Loucy (cell line): Measurements from ENCODE around the gene MAML3.

ENCODE experiments used
- H2AFZ ChIP-seq: fragments of 200-600 bp; sonication (generic); 2 replicates; pipeline ENCODE4 v1.6.0; 2016; ENCODE audit warnings: antibody characterized with exemption, mild to moderate bottlenecking, low read length, moderate library complexity
- H3F3A ChIP-seq: fragments of 200-600 bp; 2 replicates; pipeline ENCODE4 v1.6.0; 2016; ENCODE audit warnings: antibody characterized with exemption, low read depth, mild to moderate bottlenecking
- H3K27me3 ChIP-seq: fragments of 200-600 bp; sonication (generic); 2 replicates; pipeline ENCODE4 v1.6.1; 2014; ENCODE audit warnings: low read length, mild to moderate bottlenecking; ENCODE audit not compliant: insufficient read depth, poor library complexity, severe bottlenecking
- H3K36me3 ChIP-seq: fragments of 200-600 bp; sonication (generic); 2 replicates; pipeline ENCODE4 v1.6.1; 2016; ENCODE audit warnings: low read length; ENCODE audit not compliant: insufficient read depth
- H3K4me1 ChIP-seq: fragments of 200-600 bp; sonication (generic); 2 replicates; pipeline ENCODE4 v1.5.1; 2014; ENCODE audit warnings: low read length, mild to moderate bottlenecking; ENCODE audit not compliant: insufficient read depth, poor library complexity, severe bottlenecking
- H3K4me2 ChIP-seq: fragments of 200-600 bp; sonication (generic); 2 replicates; pipeline ENCODE4 v1.6.0; 2014; ENCODE audit warnings: antibody characterized with exemption, low read length, low read depth, mild to moderate bottlenecking; ENCODE audit not compliant: poor library complexity, severe bottlenecking
- H3K4me3 ChIP-seq: fragments of 200-600 bp; sonication (generic); 2 replicates; pipeline ENCODE4 v1.5.1; 2014; ENCODE audit warnings: low read length, mild to moderate bottlenecking, mixed read lengths; ENCODE audit not compliant: poor library complexity, severe bottlenecking
- H3K79me2 ChIP-seq: fragments of 200-600 bp; sonication (generic); 2 replicates; pipeline ENCODE4 v1.6.1; 2014; ENCODE audit warnings: low read length; ENCODE audit not compliant: insufficient read depth
- H3K9ac ChIP-seq: fragments of 200-600 bp; sonication (generic); 2 replicates; pipeline ENCODE4 v1.6.0; 2014; ENCODE audit warnings: mild to moderate bottlenecking, low read depth, low read length, moderate library complexity; ENCODE audit not compliant: poor library complexity, severe bottlenecking
- H3K9me2 ChIP-seq: fragments of 200-600 bp; sonication (generic); replicated peaks from 2 replicates; pipeline ENCODE4 v1.6.1; 2016; ENCODE audit warnings: low read depth, low read length, mixed read lengths
- H3K9me3 ChIP-seq: fragments of 200-600 bp; sonication (generic); 2 replicates; pipeline ENCODE4 v1.6.1; 2014; ENCODE audit warnings: mild to moderate bottlenecking, antibody characterized with exemption, low read length, low read depth; ENCODE audit not compliant: insufficient read depth
- H4K20me1 ChIP-seq: fragments of 200-600 bp; sonication (generic); 2 replicates; pipeline ENCODE4 v1.6.0; 2014; ENCODE audit warnings: antibody characterized with exemption, low read length, mild to moderate bottlenecking; ENCODE audit not compliant: insufficient read depth, poor library complexity, severe bottlenecking
- CTCF ChIP-seq: fragments of 200-600 bp; sonication (generic); conservative IDR thresholded peaks from 2 replicates; pipeline ENCODE4 v1.5.1; 2014; ENCODE audit warnings: mild to moderate bottlenecking, antibody characterized with exemption, low read length
- EZH2phosphoT487 ChIP-seq: fragments of 200-600 bp; IDR thresholded peaks from 2 replicates; pipeline ENCODE4 v1.6.1; 2018; ENCODE audit warnings: antibody characterized with exemption, mild to moderate bottlenecking, moderate library complexity, borderline replicate concordance

MAML3 gene

GRCh38 chr4:139838811-139839210, 315.2 kb downstream of the MAML3 start:
- H3K9me2 ChIP-seq = no peaks in the 10 kb centered on the region
- TF ChIP-seq EZH2phosphoT487 (no peak), CTCF (no peak)
- H3K27me3 ChIP-seq = no peaks in the 10 kb centered on the region
- H3K9ac ChIP-seq = no peak overlapping the region
- H3K4me2 ChIP-seq = no peak overlapping the region
- H3K4me3 ChIP-seq = no peak overlapping the region
- H3K36me3 ChIP-seq = no peaks in the 10 kb centered on the region
- H3K79me2 ChIP-seq = no peaks in the 10 kb centered on the region
- H3K4me1 ChIP-seq = peaks cover 41% of the 10 kb centered on the region
- no peaks in the 10 kb centered on the region for H3K9me3 ChIP-seq
- H2AFZ ChIP-seq = no peak overlapping the region
- no peaks in the 10 kb centered on the region for H4K20me1 ChIP-seq
- H3F3A ChIP-seq = no peaks in the 10 kb centered on the region

GRCh38 chr4:139834981-139835391, 319.0 kb downstream of the MAML3 start:
- TF ChIP-seq CTCF = no peak
- H3K4me1 ChIP-seq = peaks cover 18% of the 10 kb centered on the region
- H3K79me2 ChIP-seq = no peaks in the 10 kb centered on the region
- H3K9me3 ChIP-seq = no peaks in the 10 kb centered on the region
- no peak overlapping the region for H3K4me3 ChIP-seq
- no peak overlapping the region for H3K4me2 ChIP-seq
- H2AFZ ChIP-seq = no peak overlapping the region
- H4K20me1 ChIP-seq = no peaks in the 10 kb centered on the region
- H3K36me3 ChIP-seq = no peaks in the 10 kb centered on the region
- H3F3A ChIP-seq = no peaks in the 10 kb centered on the region
- H3K9ac ChIP-seq = no peak overlapping the region
- H3K9me2 ChIP-seq = no peaks in the 10 kb centered on the region
- no peaks in the 10 kb centered on the region for H3K27me3 ChIP-seq

GRCh38 chr4:139834226-139834662, 319.7 kb downstream of the MAML3 start:
- no peaks in the 10 kb centered on the region for H3K27me3 ChIP-seq
- H3K4me2 ChIP-seq = no peak overlapping the region
- peaks cover 16% of the 10 kb centered on the region for H3K4me1 ChIP-seq
- H4K20me1 ChIP-seq = no peaks in the 10 kb centered on the region
- H3K9me2 ChIP-seq = no peaks in the 10 kb centered on the region
- no peaks in the 10 kb centered on the region for H3K79me2 ChIP-seq
- H3K4me3 ChIP-seq = no peak overlapping the region
- H3K36me3 ChIP-seq = no peaks in the 10 kb centered on the region
- no peaks in the 10 kb centered on the region for H3F3A ChIP-seq
- no peak overlapping the region for H3K9ac ChIP-seq
- H3K9me3 ChIP-seq = no peaks in the 10 kb centered on the region
- no peak overlapping the region for H2AFZ ChIP-seq
- TF ChIP-seq EZH2phosphoT487 (no peak), CTCF (no peak)
